MM.1S (cell line): ENCODE data around the gene CROCC2.

ENCODE experiments used
- DNase-seq: peaks from one replicate; pipeline ENCODE4 v3.0.0-alpha.2; 2015
- H2AFZ ChIP-seq: fragments of 300-600 bp; sonication (generic); 2 replicates; pipeline ENCODE4 v1.6.0; 2016; ENCODE audit warnings: antibody characterized with exemption, low read length
- H3F3A ChIP-seq: fragments of 300-600 bp; sonication (generic); 2 replicates; pipeline ENCODE4 v1.6.1; 2016; ENCODE audit warnings: mild to moderate bottlenecking, antibody characterized with exemption, low read length, moderate library complexity, mixed read lengths; ENCODE audit not compliant: insufficient read depth
- H3K27ac ChIP-seq: fragments of 300-600 bp; sonication (generic); 2 replicates; pipeline ENCODE4 v1.5.1; 2016; ENCODE audit warnings: mild to moderate bottlenecking, low read length
- H3K27me3 ChIP-seq: fragments of 300-600 bp; sonication (generic); replicated peaks from 2 replicates; pipeline ENCODE4 v1.6.0; 2016; ENCODE audit warnings: low read length; ENCODE audit not compliant: insufficient read depth
- H3K36me3 ChIP-seq: fragments of 300-600 bp; sonication (generic); replicated peaks from 2 replicates; pipeline ENCODE4 v1.6.1; 2016; ENCODE audit warnings: mild to moderate bottlenecking, low read length, mixed read lengths; ENCODE audit not compliant: insufficient read depth
- H3K4me1 ChIP-seq: fragments of 300-600 bp; sonication (generic); 2 replicates; pipeline ENCODE4 v1.6.1; 2016; ENCODE audit warnings: low read length, mixed read lengths
- H3K4me2 ChIP-seq: fragments of 300-600 bp; sonication (generic); 2 replicates; pipeline ENCODE4 v1.6.0; 2016; ENCODE audit warnings: low read depth, low read length
- H3K4me3 ChIP-seq: fragments of 300-600 bp; sonication (generic); 2 replicates; pipeline ENCODE4 v1.5.1; 2016; ENCODE audit warnings: low read length, mixed read lengths
- H3K79me2 ChIP-seq: fragments of 300-600 bp; sonication (generic); 2 replicates; pipeline ENCODE4 v1.6.1; 2016; ENCODE audit warnings: mixed run types, low read length, mixed read lengths
- H3K9ac ChIP-seq: fragments of 300-600 bp; sonication (generic); 2 replicates; pipeline ENCODE4 v1.6.1; 2016; ENCODE audit warnings: low read length, mixed read lengths
- H3K9me2 ChIP-seq: fragments of 300-600 bp; sonication (generic); replicated peaks from 2 replicates; pipeline ENCODE4 v1.6.1; 2016; ENCODE audit warnings: mild to moderate bottlenecking, low read length, mixed read lengths; ENCODE audit not compliant: insufficient read depth
- H3K9me3 ChIP-seq: fragments of 300-600 bp; sonication (generic); replicated peaks from 2 replicates; pipeline ENCODE4 v1.6.1; 2016; ENCODE audit warnings: mild to moderate bottlenecking, low read length, mixed read lengths; ENCODE audit not compliant: insufficient read depth
- H4K20me1 ChIP-seq: fragments of 300-600 bp; sonication (generic); 2 replicates; pipeline ENCODE4 v1.6.1; 2016; ENCODE audit warnings: mild to moderate bottlenecking, low read length, moderate library complexity, mixed read lengths; ENCODE audit not compliant: insufficient read depth
- EZH2 ChIP-seq: fragments of 300-600 bp; sonication (generic); optimal IDR thresholded peaks from 2 replicates; pipeline ENCODE3; 2017; ENCODE audit warnings: low read depth, mild to moderate bottlenecking, antibody characterized with exemption, low read length, mixed read lengths
- EZH2phosphoT487 ChIP-seq: fragments of 300-600 bp; sonication (generic); IDR thresholded peaks from 2 replicates; pipeline ENCODE4 v1.6.1; 2018; ENCODE audit warnings: antibody characterized with exemption, low read length
- TF ChIP-seq, protein P1 (sequence below): fragments of 300-600 bp; sonication (generic); IDR thresholded peaks from 2 replicates; pipeline ENCODE4 v1.5.1; 2016; ENCODE audit warnings: antibody characterized with exemption, low read length, mixed read lengths

CROCC2 gene

DNA sequence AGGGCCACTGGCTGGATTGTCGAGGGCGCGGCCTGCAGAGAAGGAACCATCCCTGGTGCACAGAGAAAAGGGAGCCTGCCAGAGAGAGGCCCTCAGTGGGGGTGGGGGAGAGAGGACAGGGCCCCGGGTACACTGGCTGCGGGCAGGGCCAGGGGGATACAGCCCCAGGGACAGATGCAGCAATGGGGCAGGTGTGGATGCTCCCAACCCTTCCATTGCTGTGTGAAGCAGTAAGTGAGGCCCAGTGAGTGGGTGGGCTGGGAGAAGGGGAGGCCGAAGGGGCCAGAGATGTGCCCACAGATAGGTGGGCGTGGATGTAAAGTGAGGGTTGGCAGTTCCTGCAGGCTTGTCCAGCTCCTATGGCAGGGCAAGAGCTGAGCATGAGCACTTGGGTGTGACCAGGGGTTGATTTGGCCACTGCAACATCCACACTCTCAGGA is 30.1 kb upstream of the CROCC2 start:
- Histone ChIP-seq H3K4me2 (no peak overlapping the region), H3K9ac (no peak overlapping the region), H2AFZ (no peak overlapping the region)

GRCh38 chr2:240876475-240877251 is 29.5 kb upstream of the CROCC2 start:
- no peak for DNase-seq
- no peaks in the 10 kb centered on the region for H3K9me3 ChIP-seq
- TF ChIP-seq EZH2 (no peak), EZH2phosphoT487 (no peak)
- TF ChIP-seq, protein P1, sequence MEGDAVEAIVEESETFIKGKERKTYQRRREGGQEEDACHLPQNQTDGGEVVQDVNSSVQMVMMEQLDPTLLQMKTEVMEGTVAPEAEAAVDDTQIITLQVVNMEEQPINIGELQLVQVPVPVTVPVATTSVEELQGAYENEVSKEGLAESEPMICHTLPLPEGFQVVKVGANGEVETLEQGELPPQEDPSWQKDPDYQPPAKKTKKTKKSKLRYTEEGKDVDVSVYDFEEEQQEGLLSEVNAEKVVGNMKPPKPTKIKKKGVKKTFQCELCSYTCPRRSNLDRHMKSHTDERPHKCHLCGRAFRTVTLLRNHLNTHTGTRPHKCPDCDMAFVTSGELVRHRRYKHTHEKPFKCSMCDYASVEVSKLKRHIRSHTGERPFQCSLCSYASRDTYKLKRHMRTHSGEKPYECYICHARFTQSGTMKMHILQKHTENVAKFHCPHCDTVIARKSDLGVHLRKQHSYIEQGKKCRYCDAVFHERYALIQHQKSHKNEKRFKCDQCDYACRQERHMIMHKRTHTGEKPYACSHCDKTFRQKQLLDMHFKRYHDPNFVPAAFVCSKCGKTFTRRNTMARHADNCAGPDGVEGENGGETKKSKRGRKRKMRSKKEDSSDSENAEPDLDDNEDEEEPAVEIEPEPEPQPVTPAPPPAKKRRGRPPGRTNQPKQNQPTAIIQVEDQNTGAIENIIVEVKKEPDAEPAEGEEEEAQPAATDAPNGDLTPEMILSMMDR, result no peak
- no peaks in the 10 kb centered on the region for H3K9me2 ChIP-seq
- no peaks in the 10 kb centered on the region for H4K20me1 ChIP-seq
- H2AFZ ChIP-seq, result no peak overlapping the region
- peaks cover 71% of the 10 kb centered on the region for H3K27me3 ChIP-seq
- H3K9ac ChIP-seq, result no peak overlapping the region
- H3K36me3 ChIP-seq, result no peaks in the 10 kb centered on the region
- no peak overlapping the region for H3K27ac ChIP-seq
- H3F3A ChIP-seq, result no peaks in the 10 kb centered on the region
- H3K4me3 ChIP-seq, result no peak overlapping the region
- no peak overlapping the region for H3K4me2 ChIP-seq
- H3K4me1 ChIP-seq, result no peaks in the 10 kb centered on the region
- H3K79me2 ChIP-seq, result no peaks in the 10 kb centered on the region

More for the DNA sequence above, 30.1 kb upstream of the CROCC2 start:
- H4K20me1 ChIP-seq, result no peaks in the 10 kb centered on the region
- no peak for TF ChIP-seq EZH2
- TF ChIP-seq, protein P1, result no peak
- TF ChIP-seq EZH2phosphoT487, result no peak
- no peak for DNase-seq
- no peaks in the 10 kb centered on the region for H3K9me3 ChIP-seq
- H3K4me1 ChIP-seq, result no peaks in the 10 kb centered on the region
- no peak overlapping the region for H3K4me3 ChIP-seq
- no peaks in the 10 kb centered on the region for H3K36me3 ChIP-seq
- H3K79me2 ChIP-seq, result no peaks in the 10 kb centered on the region
- no peaks in the 10 kb centered on the region for H3K9me2 ChIP-seq
- no peaks in the 10 kb centered on the region for H3F3A ChIP-seq
- H3K27ac ChIP-seq, result no peak overlapping the region
- peaks cover 70% of the 10 kb centered on the region for H3K27me3 ChIP-seq

DNA sequence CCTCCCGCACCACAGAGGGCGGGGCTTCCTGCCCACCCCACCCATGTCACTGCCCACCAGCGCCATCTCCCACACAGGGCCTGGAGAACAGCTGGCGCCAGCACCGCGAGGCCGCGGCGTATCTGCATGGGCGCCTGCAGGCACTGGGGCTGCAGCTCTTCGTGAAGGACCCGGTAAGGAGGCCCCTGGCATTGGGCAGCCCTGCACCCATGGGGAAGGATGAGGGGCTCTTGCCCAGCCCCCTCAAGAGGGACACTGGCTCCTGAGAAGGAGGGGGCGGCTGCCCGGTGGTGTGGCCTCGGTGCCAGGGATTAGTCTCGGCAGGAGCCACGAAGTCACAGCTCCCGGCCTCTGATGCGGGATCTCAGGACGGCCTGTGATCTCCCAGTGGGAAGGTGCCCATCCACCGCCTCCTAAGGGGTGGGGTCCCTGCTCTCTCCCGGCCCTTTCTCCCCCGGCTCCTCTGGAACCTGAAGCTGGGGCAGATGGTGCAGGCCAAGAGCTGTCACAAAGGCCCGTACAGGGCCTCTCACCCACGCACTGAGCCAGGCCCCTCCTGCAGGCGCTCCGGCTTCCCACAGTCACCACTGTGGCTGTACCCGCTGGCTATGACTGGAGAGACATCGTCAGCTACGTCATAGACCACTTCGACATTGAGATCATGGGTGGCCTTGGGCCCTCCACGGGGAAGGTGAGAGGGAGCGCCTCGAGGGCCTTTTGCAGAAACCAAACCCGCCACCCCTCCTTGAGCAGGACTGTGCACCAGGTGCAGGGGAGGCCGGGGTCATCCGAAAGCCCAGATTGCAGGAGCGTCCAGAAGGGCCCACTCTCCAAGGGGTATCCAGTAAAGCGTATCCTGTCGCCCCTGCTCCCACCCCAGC is 28.4 kb upstream of the CROCC2 start:
- H3K4me1 ChIP-seq, result no peaks in the 10 kb centered on the region
- peaks cover 71% of the 10 kb centered on the region for H3K27me3 ChIP-seq
- no peak overlapping the region for H3K4me2 ChIP-seq
- TF ChIP-seq, protein P1, result no peak
- TF ChIP-seq EZH2, result no peak
- no peak for TF ChIP-seq EZH2phosphoT487
- no peak overlapping the region for H2AFZ ChIP-seq
- no peaks in the 10 kb centered on the region for H4K20me1 ChIP-seq
- no peaks in the 10 kb centered on the region for H3K79me2 ChIP-seq
- H3K9me3 ChIP-seq, result no peaks in the 10 kb centered on the region
- no peak for DNase-seq
- no peak overlapping the region for H3K4me3 ChIP-seq
- no peaks in the 10 kb centered on the region for H3F3A ChIP-seq
- no peaks in the 10 kb centered on the region for H3K36me3 ChIP-seq
- H3K27ac ChIP-seq, result no peak overlapping the region
- no peak overlapping the region for H3K9ac ChIP-seq
- H3K9me2 ChIP-seq, result no peaks in the 10 kb centered on the region
